ENCODE data around the gene MAGI2. TPM values are rescaled to one million over a fixed set of nuclear protein-coding genes. Genes with fewer than 3 reads are reported as not detected.
A peak's percentile ranks its signal among the peaks of the same experiment; 100 is the strongest.

The MAGI2 gene
- total RNA-seq, 1 donor from 2014 or later, result 5.4 TPM

DNA sequence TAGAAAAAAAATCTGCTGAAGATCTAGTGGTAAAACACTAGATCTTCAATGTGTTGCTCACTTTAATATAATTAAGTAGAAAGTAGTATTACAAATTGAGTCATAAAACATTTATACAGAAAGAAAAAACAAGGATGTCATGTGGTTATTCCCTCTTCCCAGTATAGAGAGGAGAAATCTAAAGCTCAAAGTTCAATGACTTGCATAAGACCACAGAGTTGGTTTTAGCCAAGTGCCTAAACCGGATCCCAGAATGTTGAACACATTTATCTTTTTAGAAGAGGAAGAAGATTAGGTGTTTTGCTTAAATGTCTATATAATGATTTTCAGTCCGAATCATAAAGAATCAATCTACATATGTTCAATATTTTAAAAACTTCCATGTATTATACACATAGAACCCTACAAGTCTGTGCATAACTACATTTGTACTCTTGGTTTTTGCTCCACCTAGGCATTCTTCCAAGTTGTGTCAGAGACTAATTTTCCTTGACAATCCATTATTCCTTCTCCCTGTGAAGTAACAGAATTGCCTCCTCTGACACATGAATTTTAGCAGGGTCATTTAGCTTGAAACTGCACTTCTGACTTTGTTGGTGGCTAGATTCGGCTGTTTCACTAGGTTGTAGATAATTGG lies 389.2 kb downstream of the MAGI2 start:
- FAIRE-seq, result no peak
- Histone ChIP-seq H2AFZ (ENCODE audit: low read depth, low read length) (no peak overlapping the region), H3K4me2 (ENCODE audit: low read length) (no peak overlapping the region), H3K4me1 (ENCODE audit: insufficient read depth, low read length) (no peaks in the 10 kb centered on the region), H3K27me3 (ENCODE audit: insufficient read depth, low read length) (no peaks in the 10 kb centered on the region), H3K79me2 (ENCODE audit: insufficient read depth, low read length) (no peaks in the 10 kb centered on the region), H3K9ac (ENCODE audit: low read length) (no peak overlapping the region), H4K20me1 (ENCODE audit: insufficient read depth, low read length) (no peaks in the 10 kb centered on the region), H3K36me3 (ENCODE audit: insufficient read depth, low read length) (no peaks in the 10 kb centered on the region), H3K4me3 (ENCODE audit: insufficient read depth, low read depth, low read length) (no peak overlapping the region), H3K27ac (ENCODE audit: low read depth, low read length) (no peak overlapping the region), H3K9me3 (ENCODE audit: insufficient read depth, low read depth, low read length) (no peaks in the 10 kb centered on the region)
- Mint-ChIP-seq H3K9me3 (ENCODE audit: unreplicated experiment) (peaks cover 5% of the 10 kb centered on the region), H3K4me1 (ENCODE audit: low read depth, unreplicated experiment) (no peaks in the 10 kb centered on the region), H3K27ac (ENCODE audit: unreplicated experiment) (no peak overlapping the region), H3K36me3 (ENCODE audit: low read depth, unreplicated experiment) (no peaks in the 10 kb centered on the region), H3K4me3 (ENCODE audit: unreplicated experiment) (no peak overlapping the region), H3K27me3 (ENCODE audit: low read depth, unreplicated experiment) (no peaks in the 10 kb centered on the region)
- TF ChIP-seq, protein P1, sequence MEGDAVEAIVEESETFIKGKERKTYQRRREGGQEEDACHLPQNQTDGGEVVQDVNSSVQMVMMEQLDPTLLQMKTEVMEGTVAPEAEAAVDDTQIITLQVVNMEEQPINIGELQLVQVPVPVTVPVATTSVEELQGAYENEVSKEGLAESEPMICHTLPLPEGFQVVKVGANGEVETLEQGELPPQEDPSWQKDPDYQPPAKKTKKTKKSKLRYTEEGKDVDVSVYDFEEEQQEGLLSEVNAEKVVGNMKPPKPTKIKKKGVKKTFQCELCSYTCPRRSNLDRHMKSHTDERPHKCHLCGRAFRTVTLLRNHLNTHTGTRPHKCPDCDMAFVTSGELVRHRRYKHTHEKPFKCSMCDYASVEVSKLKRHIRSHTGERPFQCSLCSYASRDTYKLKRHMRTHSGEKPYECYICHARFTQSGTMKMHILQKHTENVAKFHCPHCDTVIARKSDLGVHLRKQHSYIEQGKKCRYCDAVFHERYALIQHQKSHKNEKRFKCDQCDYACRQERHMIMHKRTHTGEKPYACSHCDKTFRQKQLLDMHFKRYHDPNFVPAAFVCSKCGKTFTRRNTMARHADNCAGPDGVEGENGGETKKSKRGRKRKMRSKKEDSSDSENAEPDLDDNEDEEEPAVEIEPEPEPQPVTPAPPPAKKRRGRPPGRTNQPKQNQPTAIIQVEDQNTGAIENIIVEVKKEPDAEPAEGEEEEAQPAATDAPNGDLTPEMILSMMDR (IDR thresholded peaks at IDR 0.05; ENCODE audit: insufficient read depth, low read depth, low read length), result no peak
- TF ChIP-seq EZH2 (IDR thresholded peaks at IDR 0.05; ENCODE audit: insufficient read depth, low read length), result no peak
- DNase-seq (ENCODE audit: low read depth), result peak; percentile 37

DNA sequence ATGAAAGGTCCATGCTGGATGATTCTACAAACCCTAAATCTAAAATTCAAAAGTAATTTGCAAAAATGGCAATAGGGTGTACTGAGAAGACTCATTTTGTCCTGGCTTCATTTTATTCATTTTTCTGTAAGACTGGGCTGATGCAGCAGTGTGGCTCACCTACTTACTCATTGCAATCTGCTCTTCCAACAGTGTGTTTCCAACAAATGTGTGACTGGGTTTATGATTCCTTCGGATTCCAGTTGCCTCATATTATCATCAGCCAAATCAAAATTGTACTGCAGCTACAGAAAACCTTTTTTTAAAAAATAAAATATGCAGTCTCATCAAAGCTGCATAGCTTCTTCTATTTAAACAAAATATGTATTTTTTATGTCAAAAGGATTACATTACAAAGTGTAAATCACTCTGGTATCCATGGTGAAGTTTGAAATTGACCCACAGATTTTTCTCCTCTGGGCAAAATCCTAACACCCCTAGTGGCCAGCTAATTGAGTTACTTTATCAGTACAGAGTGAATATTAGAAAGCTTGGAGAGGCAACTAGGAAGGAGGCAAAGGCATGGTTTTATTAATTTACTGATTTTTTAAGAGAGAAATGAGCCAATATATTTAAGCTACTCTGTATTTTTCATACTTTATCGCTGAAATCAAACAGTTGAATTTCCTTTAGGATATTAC lies 390.3 kb downstream of the MAGI2 start:
- no peak overlapping the region for H3K4me3 Mint-ChIP-seq (ENCODE audit: unreplicated experiment)
- FAIRE-seq (peak; percentile 43), DNase-seq (ENCODE audit: low read depth) (no peak)
- H3K4me1 ChIP-seq (ENCODE audit: insufficient read depth, low read length), result no peaks in the 10 kb centered on the region
- H3K9ac ChIP-seq (ENCODE audit: low read length), result no peak overlapping the region
- TF ChIP-seq, protein P1 (IDR thresholded peaks at IDR 0.05; ENCODE audit: insufficient read depth, low read depth, low read length), result peak; percentile 10
- no peak for TF ChIP-seq EZH2 (IDR thresholded peaks at IDR 0.05; ENCODE audit: insufficient read depth, low read length)
- H3K27me3 Mint-ChIP-seq (ENCODE audit: low read depth, unreplicated experiment), result no peaks in the 10 kb centered on the region
- no peaks in the 10 kb centered on the region for H3K36me3 ChIP-seq (ENCODE audit: insufficient read depth, low read length)
- no peak overlapping the region for H3K4me3 ChIP-seq (ENCODE audit: insufficient read depth, low read depth, low read length)
- no peaks in the 10 kb centered on the region for H3K9me3 ChIP-seq (ENCODE audit: insufficient read depth, low read depth, low read length)
- no peak overlapping the region for H3K4me2 ChIP-seq (ENCODE audit: low read length)
- H3K79me2 ChIP-seq (ENCODE audit: insufficient read depth, low read length), result no peaks in the 10 kb centered on the region
- no peak overlapping the region for H2AFZ ChIP-seq (ENCODE audit: low read depth, low read length)
- no peaks in the 10 kb centered on the region for H3K36me3 Mint-ChIP-seq (ENCODE audit: low read depth, unreplicated experiment)
- no peaks in the 10 kb centered on the region for H3K27me3 ChIP-seq (ENCODE audit: insufficient read depth, low read length)
- H3K27ac Mint-ChIP-seq (ENCODE audit: unreplicated experiment), result no peak overlapping the region
- no peaks in the 10 kb centered on the region for H4K20me1 ChIP-seq (ENCODE audit: insufficient read depth, low read length)
- H3K27ac ChIP-seq (ENCODE audit: low read depth, low read length), result no peak overlapping the region
- no peaks in the 10 kb centered on the region for H3K4me1 Mint-ChIP-seq (ENCODE audit: low read depth, unreplicated experiment)
- peaks cover 5% of the 10 kb centered on the region for H3K9me3 Mint-ChIP-seq (ENCODE audit: unreplicated experiment)

DNA sequence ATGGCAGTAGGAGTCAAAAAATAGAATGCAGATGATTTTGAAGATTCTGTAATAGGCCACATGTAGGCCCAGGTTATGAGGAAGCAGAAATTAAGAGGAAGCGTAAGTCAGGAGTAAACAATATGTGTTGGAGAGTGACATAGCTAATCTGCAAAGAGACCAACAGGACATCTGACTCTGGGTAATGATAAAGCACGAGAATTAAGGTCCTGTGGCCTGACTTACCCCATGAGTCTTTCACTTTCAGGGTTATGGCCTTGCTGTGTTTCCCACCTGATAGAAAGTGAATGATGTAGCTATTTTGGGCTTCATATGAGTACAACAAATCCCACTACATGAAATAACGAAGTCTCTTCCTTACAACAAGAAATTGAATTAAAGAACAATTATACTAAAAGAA lies 393.0 kb downstream of the MAGI2 start:
- H3K79me2 ChIP-seq (ENCODE audit: insufficient read depth, low read length), result no peaks in the 10 kb centered on the region
- no peaks in the 10 kb centered on the region for H3K4me1 Mint-ChIP-seq (ENCODE audit: low read depth, unreplicated experiment)
- H3K4me3 Mint-ChIP-seq (ENCODE audit: unreplicated experiment), result no peak overlapping the region

More for the DNA sequence above, 393.0 kb downstream of the MAGI2 start:
- Histone ChIP-seq H2AFZ (ENCODE audit: low read depth, low read length) (no peak overlapping the region), H3K27ac (ENCODE audit: low read depth, low read length) (no peak overlapping the region), H3K4me3 (ENCODE audit: insufficient read depth, low read depth, low read length) (no peak overlapping the region), H3K9ac (ENCODE audit: low read length) (no peak overlapping the region), H3K27me3 (ENCODE audit: insufficient read depth, low read length) (no peaks in the 10 kb centered on the region), H4K20me1 (ENCODE audit: insufficient read depth, low read length) (no peaks in the 10 kb centered on the region), H3K4me1 (ENCODE audit: insufficient read depth, low read length) (no peaks in the 10 kb centered on the region), H3K36me3 (ENCODE audit: insufficient read depth, low read length) (no peaks in the 10 kb centered on the region), H3K9me3 (ENCODE audit: insufficient read depth, low read depth, low read length) (no peaks in the 10 kb centered on the region), H3K4me2 (ENCODE audit: low read length) (no peak overlapping the region)
- no peak for DNase-seq (ENCODE audit: low read depth)
- Mint-ChIP-seq H3K27ac (ENCODE audit: unreplicated experiment) (no peak overlapping the region), H3K27me3 (ENCODE audit: low read depth, unreplicated experiment) (no peaks in the 10 kb centered on the region), H3K9me3 (ENCODE audit: unreplicated experiment) (no peaks in the 10 kb centered on the region), H3K36me3 (ENCODE audit: low read depth, unreplicated experiment) (no peaks in the 10 kb centered on the region)
- TF ChIP-seq, protein P1 (IDR thresholded peaks at IDR 0.05; ENCODE audit: insufficient read depth, low read depth, low read length), result no peak
- no peak for TF ChIP-seq EZH2 (IDR thresholded peaks at IDR 0.05; ENCODE audit: insufficient read depth, low read length)
- FAIRE-seq, result no peak

Data from astrocyte (in vitro differentiated cells and primary cell).